GM12872 (cell line): ENCODE measurements around the gene HSDL1.

Experiments
- TF ChIP-seq, protein P1 (sequence below): IDR thresholded peaks from 3 replicates; pipeline ENCODE4 v1.5.1; 2011; ENCODE audit warnings: low read depth, mild to moderate bottlenecking, low read length, moderate library complexity; ENCODE audit not compliant: insufficient read depth

The HSDL1 gene

DNA sequence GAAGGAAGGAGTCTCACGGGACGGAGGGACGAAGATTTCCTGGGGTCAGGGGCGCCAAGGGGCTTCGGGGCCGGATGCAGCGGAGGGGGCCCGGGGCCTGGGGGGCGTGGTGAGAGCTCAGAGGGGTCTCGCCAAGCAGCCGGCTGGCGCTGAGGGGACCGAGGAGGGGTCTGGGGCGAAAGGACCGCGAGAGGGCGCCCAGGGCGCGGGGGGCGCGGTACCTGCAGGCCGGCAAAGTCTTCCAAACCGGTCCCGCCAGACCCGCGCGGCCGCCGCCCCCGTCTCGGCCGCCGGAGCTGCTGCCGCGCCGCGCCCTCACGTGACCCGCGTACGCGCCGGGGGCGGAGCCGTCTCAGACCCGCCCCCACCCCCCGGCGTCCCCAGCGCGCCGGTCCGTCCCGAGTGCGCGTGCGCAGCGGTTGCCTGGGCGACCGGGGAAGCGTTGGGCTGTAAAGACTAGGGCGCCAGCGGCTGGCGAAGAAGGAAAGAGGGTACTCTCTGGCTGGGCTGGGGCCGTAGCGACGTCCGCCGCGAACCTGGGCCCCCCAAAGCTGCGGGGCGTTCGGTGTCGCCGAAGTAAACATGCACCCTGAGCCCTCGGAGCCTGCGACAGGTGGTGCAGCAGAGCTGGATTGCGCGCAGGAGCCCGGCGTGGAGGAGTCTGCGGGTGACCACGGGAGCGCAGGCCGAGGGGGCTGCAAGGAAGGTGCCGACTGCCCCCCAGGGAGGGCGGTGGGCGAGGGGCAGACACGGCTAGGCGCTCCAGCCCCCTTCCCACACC is at the start of gene HSDL1, which contains the start of gene DNAAF1:
HSDL1 (minus strand) TSS at position 319 of the 781 bp plus-strand sequence. CDS start 13,856 bp downstream, outside the sequence.
DNAAF1 (plus strand) TSS at position 450 of the 781 bp plus-strand sequence; CDS start at position 583, 133 bp downstream.
- TF ChIP-seq, protein P1, sequence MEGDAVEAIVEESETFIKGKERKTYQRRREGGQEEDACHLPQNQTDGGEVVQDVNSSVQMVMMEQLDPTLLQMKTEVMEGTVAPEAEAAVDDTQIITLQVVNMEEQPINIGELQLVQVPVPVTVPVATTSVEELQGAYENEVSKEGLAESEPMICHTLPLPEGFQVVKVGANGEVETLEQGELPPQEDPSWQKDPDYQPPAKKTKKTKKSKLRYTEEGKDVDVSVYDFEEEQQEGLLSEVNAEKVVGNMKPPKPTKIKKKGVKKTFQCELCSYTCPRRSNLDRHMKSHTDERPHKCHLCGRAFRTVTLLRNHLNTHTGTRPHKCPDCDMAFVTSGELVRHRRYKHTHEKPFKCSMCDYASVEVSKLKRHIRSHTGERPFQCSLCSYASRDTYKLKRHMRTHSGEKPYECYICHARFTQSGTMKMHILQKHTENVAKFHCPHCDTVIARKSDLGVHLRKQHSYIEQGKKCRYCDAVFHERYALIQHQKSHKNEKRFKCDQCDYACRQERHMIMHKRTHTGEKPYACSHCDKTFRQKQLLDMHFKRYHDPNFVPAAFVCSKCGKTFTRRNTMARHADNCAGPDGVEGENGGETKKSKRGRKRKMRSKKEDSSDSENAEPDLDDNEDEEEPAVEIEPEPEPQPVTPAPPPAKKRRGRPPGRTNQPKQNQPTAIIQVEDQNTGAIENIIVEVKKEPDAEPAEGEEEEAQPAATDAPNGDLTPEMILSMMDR: 0 out of 3 replicates have a peak, but pooled peaks have one; percentile 10

DNA sequence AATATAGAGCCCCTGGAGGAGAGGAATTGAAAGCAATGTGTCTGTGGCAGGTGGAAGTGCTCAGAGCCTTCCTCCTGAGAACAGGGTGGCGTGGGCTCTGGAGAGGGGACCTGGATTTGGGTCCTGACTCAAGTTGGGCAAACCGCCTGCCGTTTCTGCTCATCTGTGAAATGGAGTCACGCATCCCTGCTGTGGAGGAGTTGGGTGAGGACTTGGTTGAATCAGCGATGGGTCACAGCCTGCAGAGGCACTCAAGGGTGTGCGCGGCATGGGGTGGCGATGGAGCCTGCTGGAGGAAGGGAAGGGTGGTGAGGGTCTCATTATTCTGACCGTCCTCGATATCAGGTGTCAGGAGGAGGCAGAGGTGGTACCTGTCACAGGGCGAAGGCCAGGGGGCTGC is 49.0 kb upstream of the HSDL1 start:
- TF ChIP-seq, protein P1: no peak

DNA sequence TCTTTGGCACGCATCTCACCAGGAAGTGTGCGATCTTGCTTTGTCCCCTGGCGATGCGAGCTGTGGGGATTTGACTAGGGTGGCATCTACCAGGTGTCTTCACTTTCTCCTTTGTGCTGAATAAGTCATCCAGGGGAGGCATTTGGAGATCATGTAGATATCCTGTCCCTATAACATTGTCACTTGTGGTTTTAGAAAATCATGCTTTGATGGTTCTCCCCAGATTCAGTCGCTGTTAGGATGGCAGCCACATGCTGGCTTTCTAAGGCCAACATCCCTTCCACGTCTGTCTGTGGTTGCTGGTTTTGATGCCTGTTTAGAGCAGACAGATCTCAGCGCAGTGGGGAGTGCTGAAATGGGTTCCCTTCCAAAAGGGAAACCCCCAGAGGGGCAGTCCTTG is 48.5 kb upstream of the HSDL1 start:
- TF ChIP-seq, protein P1: no peak

- TF ChIP-seq, protein P1: no peak
Measured at GRCh38 chr16:84191466-84191865, 46.5 kb upstream of the HSDL1 start.

GRCh38 chr16:84190731-84191388 is 45.9 kb upstream of the HSDL1 start, which contains the start of gene ADAD2:
Gene ADAD2 (plus strand): TSS chr16:84191157. CDS start chr16:84191231, 74 bp downstream.
- TF ChIP-seq, protein P1: no peak

- TF ChIP-seq, protein P1: peak; percentile 90
Measured at GRCh38 chr16:84186685-84187437, 41.9 kb upstream of the HSDL1 start, which contains the start of gene TAF1C. Gene TAF1C (minus strand): TSS chr16:84187057. CDS start chr16:84184988, 2,069 bp downstream.
